ENCODE measurements around the gene AXDND1. TPM values are rescaled to one million over a fixed set of nuclear protein-coding genes. Genes with fewer than 3 reads are reported as not detected.

The AXDND1 gene
- total and polyA plus RNA-seq, 2 of the 8 experiments (the other 6 are each of a cell fraction or from before 2014, with no cell fraction given): 0.61 TPM; not detected in 1

- TF ChIP-seq RXRA (IDR thresholded peaks at IDR 0.05; ENCODE audit: insufficient read depth, low read depth, low read length): no peak
- TF ChIP-seq SIX5 (IDR thresholded peaks at IDR 0.05; ENCODE audit: low read depth, low read length): no peak
- TF ChIP-seq YY1 (IDR thresholded peaks at IDR 0.05; ENCODE audit: low read depth, low read length): no peak
Observed at GRCh38 chr1:179549368-179549700, 183.6 kb downstream of the AXDND1 start (continued).
